IPS-18a (cell line): ENCODE data around the gene ARHGEF10L.

Experiments
- H3K27ac ChIP-seq: one replicate; pipeline ENCODE4 v1.5.1; 2013; ENCODE audit warnings: low read length
- H3K27me3 ChIP-seq: one replicate; pipeline ENCODE4 v1.6.1; 2013; ENCODE audit warnings: mild to moderate bottlenecking, low read length; ENCODE audit not compliant: control insufficient read depth, insufficient read depth
- H3K36me3 ChIP-seq: one replicate; pipeline ENCODE4 v1.6.1; 2013; ENCODE audit warnings: low read depth, low read length; ENCODE audit not compliant: control insufficient read depth
- H3K4me1 ChIP-seq: one replicate; pipeline ENCODE4 v1.6.1; 2013; ENCODE audit warnings: low read depth, low read length; ENCODE audit not compliant: control insufficient read depth
- H3K4me3 ChIP-seq: one replicate; pipeline ENCODE4 v1.5.1; 2013; ENCODE audit warnings: low read length
- H3K9ac ChIP-seq: one replicate; pipeline ENCODE4 v1.6.1; 2013; ENCODE audit warnings: mild to moderate bottlenecking, low read length, moderate library complexity
- H3K9me3 ChIP-seq: one replicate; pipeline ENCODE4 v1.6.1; 2013; ENCODE audit warnings: low read depth, low read length; ENCODE audit not compliant: control insufficient read depth

Gene ARHGEF10L

DNA sequence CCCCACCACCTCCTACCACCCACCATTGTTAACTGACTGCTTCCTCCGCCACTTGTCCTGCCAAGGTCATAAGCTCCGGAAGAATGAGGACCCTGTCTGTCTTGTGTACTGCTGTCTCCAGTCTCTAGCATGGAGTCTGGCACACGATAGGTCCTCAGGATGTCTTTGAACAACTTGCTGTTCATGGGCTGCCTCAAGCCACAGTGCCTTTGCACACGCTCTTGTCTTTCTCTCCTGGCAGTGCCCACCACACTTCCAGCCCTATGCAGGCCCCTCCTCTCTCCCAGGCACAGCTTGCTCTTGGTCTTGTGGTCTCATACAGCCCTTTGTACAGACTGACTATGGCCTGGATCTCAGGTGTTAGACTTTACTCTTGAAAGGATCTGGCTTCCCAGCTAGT is 97.6 kb downstream of the ARHGEF10L start:
- no peaks in the 10 kb centered on the region for H3K9me3 ChIP-seq
- no peak overlapping the region for H3K9ac ChIP-seq
- no peak overlapping the region for H3K27ac ChIP-seq
- H3K4me1 ChIP-seq, result no peaks in the 10 kb centered on the region
- no peak overlapping the region for H3K4me3 ChIP-seq
- H3K27me3 ChIP-seq, result no peaks in the 10 kb centered on the region
- peaks cover 68% of the 10 kb centered on the region for H3K36me3 ChIP-seq

GRCh38 chr1:17639703-17640340 is 100.3 kb downstream of the ARHGEF10L start:
- Histone ChIP-seq H3K27ac (no peak overlapping the region), H3K36me3 (peaks cover 49% of the 10 kb centered on the region), H3K9ac (no peak overlapping the region)

GRCh38 chr1:17640393-17640792 is 100.9 kb downstream of the ARHGEF10L start:
- Histone ChIP-seq H3K27me3 (no peaks in the 10 kb centered on the region), H3K27ac (no peak overlapping the region), H3K4me3 (no peak overlapping the region), H3K9me3 (no peaks in the 10 kb centered on the region), H3K4me1 (no peaks in the 10 kb centered on the region), H3K36me3 (peaks cover 45% of the 10 kb centered on the region), H3K9ac (no peak overlapping the region)

More at GRCh38 chr1:17639703-17640340, 100.3 kb downstream of the ARHGEF10L start:
- no peak overlapping the region for H3K4me3 ChIP-seq
- H3K27me3 ChIP-seq, result no peaks in the 10 kb centered on the region
- no peaks in the 10 kb centered on the region for H3K9me3 ChIP-seq
- no peaks in the 10 kb centered on the region for H3K4me1 ChIP-seq

GRCh38 chr1:17640975-17641374 is 101.5 kb downstream of the ARHGEF10L start:
- Histone ChIP-seq H3K27me3 (no peaks in the 10 kb centered on the region), H3K36me3 (peaks cover 41% of the 10 kb centered on the region), H3K27ac (no peak overlapping the region), H3K4me3 (no peak overlapping the region), H3K4me1 (no peaks in the 10 kb centered on the region), H3K9ac (no peak overlapping the region), H3K9me3 (no peaks in the 10 kb centered on the region)

- H3K9ac ChIP-seq, result no peak overlapping the region
- no peaks in the 10 kb centered on the region for H3K27me3 ChIP-seq
- H3K36me3 ChIP-seq, result peaks cover 30% of the 10 kb centered on the region
- no peaks in the 10 kb centered on the region for H3K9me3 ChIP-seq
- H3K4me1 ChIP-seq, result no peaks in the 10 kb centered on the region
- H3K27ac ChIP-seq, result no peak overlapping the region
- H3K4me3 ChIP-seq, result no peak overlapping the region
These were observed 102.7 kb downstream of the ARHGEF10L start for GRCh38 chr1:17642169-17642568.

- Histone ChIP-seq H3K9ac (no peak overlapping the region), H3K27me3 (no peaks in the 10 kb centered on the region), H3K4me3 (no peak overlapping the region), H3K9me3 (no peaks in the 10 kb centered on the region), H3K4me1 (no peaks in the 10 kb centered on the region), H3K36me3 (peaks cover 28% of the 10 kb centered on the region), H3K27ac (no peak overlapping the region)
These were observed 103.4 kb downstream of the ARHGEF10L start for GRCh38 chr1:17642943-17643342.

GRCh38 chr1:17643861-17644703 is 104.6 kb downstream of the ARHGEF10L start:
- Histone ChIP-seq H3K27ac (no peak overlapping the region), H3K4me3 (no peak overlapping the region), H3K9ac (no peak overlapping the region), H3K4me1 (no peaks in the 10 kb centered on the region), H3K36me3 (peaks cover 17% of the 10 kb centered on the region), H3K9me3 (no peaks in the 10 kb centered on the region), H3K27me3 (no peaks in the 10 kb centered on the region)

DNA sequence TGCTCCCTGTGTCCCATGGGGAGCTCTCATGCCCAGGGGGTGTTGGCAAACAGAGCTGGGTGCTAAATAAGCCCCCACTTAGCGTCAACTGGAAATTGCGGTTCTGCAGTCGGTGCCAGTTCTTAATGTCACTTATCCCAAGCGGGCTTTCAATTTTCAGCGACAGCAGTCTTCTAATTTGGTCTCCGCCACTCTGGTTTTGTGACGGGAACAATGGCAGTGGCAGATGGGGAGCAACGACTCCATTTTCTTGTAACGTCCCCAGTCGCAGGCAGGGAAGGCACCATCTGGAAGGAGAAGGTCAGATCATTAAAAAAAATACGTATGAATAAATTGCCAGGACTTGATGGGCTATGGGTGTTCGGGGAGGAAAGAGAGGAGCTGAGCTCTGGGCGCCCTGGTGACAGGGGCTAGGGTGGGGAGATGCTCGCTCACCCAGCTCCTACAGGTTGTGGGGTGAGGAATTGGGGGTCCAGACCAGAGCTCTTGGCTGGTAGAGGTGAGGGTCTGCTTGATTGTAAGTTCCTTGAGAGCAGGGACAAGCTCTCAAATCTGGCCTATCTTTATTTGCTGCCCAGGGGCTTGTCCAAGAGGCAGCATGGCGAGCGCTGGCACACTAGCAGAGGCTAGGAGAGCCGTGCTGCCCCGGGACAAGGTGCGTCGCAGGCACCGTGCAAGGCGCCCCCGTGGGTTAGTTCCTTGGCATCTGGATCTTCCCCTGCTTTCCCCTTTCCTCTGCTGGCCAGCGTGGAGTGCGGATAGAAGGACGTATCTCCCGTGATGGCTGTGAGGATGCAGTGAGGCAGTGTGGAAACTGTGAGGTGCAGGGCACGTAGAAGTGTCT is 105.8 kb downstream of the ARHGEF10L start:
- H3K4me3 ChIP-seq, result no peak overlapping the region
- no peak overlapping the region for H3K9ac ChIP-seq
- no peak overlapping the region for H3K27ac ChIP-seq
- peaks cover 7% of the 10 kb centered on the region for H3K36me3 ChIP-seq
- no peaks in the 10 kb centered on the region for H3K27me3 ChIP-seq
- no peaks in the 10 kb centered on the region for H3K4me1 ChIP-seq
- H3K9me3 ChIP-seq, result no peaks in the 10 kb centered on the region

- no peaks in the 10 kb centered on the region for H3K9me3 ChIP-seq
- no peaks in the 10 kb centered on the region for H3K4me1 ChIP-seq
- no peaks in the 10 kb centered on the region for H3K27me3 ChIP-seq
These were observed 107.2 kb downstream of the ARHGEF10L start for GRCh38 chr1:17646444-17647280.

GRCh38 chr1:17648457-17649145 is 109.1 kb downstream of the ARHGEF10L start:
- H3K27me3 ChIP-seq, result no peaks in the 10 kb centered on the region
- no peak overlapping the region for H3K9ac ChIP-seq
- no peak overlapping the region for H3K27ac ChIP-seq
- H3K9me3 ChIP-seq, result no peaks in the 10 kb centered on the region
- no peak overlapping the region for H3K4me3 ChIP-seq
- no peaks in the 10 kb centered on the region for H3K36me3 ChIP-seq
- H3K4me1 ChIP-seq, result no peaks in the 10 kb centered on the region

More at GRCh38 chr1:17646444-17647280, 107.2 kb downstream of the ARHGEF10L start:
- no peak overlapping the region for H3K4me3 ChIP-seq
- no peak overlapping the region for H3K9ac ChIP-seq
- H3K36me3 ChIP-seq, result no peaks in the 10 kb centered on the region
- no peak overlapping the region for H3K27ac ChIP-seq
